ENCODE data around the gene ANKRD23.

ANKRD23 gene

DNA sequence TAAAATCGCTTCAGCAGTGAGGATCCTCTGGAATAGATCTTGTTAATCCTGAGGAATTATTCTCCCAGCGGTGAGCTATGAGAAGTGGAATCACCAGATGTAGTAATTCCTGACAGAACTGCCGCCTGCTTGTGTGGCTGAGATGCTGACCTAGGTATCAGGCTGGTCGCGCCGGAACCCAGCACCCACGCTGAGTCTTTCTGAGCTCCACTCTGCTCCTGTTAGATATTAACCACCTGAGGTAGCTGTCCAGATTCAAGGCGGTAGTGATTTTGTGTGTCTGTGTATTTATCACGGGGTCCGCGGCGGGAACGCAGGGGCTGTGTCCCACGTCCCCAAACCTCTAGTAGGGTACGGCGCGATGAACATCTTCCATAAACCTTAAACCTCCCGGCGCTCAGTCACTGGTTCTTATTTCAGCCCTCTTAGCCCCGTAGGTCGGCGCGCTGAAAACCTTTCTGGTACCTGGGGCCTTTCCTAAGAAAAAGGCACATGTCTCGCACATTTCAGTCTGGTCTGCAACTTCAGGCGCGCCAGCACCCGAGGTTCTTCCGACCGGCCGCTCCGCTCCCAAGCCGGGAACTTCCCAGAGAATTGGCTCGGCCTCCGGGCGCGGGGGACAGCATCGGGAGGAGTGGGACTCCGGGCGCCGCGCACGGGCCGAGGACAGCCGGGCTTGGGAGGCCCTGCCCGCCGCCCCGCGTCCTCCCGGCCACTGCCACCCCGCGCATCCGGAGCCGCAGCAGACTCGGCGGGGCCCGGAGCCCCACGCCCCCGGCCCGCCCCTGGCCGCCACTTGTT is 28.3 kb downstream of the ANKRD23 start:
- TF ChIP-seq EGR1 (IDR thresholded peaks at IDR 0.05) = no peak
- TF ChIP-seq ZBTB7A (IDR thresholded peaks at IDR 0.05; ENCODE audit: low read depth) = peak; percentile 59
- no peak for TF ChIP-seq EP300 (IDR thresholded peaks at IDR 0.05; ENCODE audit: borderline replicate concordance)
- TF ChIP-seq NFIC (IDR thresholded peaks at IDR 0.05) = no peak
- TF ChIP-seq MAX (IDR thresholded peaks at IDR 0.05) = peak; percentile 47; the same call in 1 of the 2 replicates

GRCh38 chr2:96813656-96814055 is 30.2 kb downstream of the ANKRD23 start:
- TF ChIP-seq TEAD4 (IDR thresholded peaks at IDR 0.05) (no peak), TAF1 (IDR thresholded peaks at IDR 0.05; ENCODE audit: low read depth) (no peak), MAX (IDR thresholded peaks at IDR 0.05) (no peak), NFIC (IDR thresholded peaks at IDR 0.05) (no peak), RAD21 (IDR thresholded peaks at IDR 0.05; ENCODE audit: low read depth) (no peak), FOXM1 (IDR thresholded peaks at IDR 0.05; ENCODE audit: borderline replicate concordance, low read depth) (no peak), CEBPB (IDR thresholded peaks at IDR 0.05) (no peak), EP300 (IDR thresholded peaks at IDR 0.05; ENCODE audit: borderline replicate concordance) (no peak), EGR1 (IDR thresholded peaks at IDR 0.05) (no peak), CREB1 (IDR thresholded peaks at IDR 0.05; ENCODE audit: low read depth) (no peak), YY1 (IDR thresholded peaks at IDR 0.05; ENCODE audit: low read depth) (no peak), TCF12 (IDR thresholded peaks at IDR 0.05; ENCODE audit: low read depth) (no peak), REST (IDR thresholded peaks at IDR 0.05; ENCODE audit: low read depth) (no peak), ZBTB7A (IDR thresholded peaks at IDR 0.05; ENCODE audit: low read depth) (no peak)
- TF ChIP-seq, protein P1, sequence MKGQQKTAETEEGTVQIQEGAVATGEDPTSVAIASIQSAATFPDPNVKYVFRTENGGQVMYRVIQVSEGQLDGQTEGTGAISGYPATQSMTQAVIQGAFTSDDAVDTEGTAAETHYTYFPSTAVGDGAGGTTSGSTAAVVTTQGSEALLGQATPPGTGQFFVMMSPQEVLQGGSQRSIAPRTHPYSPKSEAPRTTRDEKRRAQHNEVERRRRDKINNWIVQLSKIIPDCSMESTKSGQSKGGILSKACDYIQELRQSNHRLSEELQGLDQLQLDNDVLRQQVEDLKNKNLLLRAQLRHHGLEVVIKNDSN (IDR thresholded peaks at IDR 0.05) = no peak

DNA sequence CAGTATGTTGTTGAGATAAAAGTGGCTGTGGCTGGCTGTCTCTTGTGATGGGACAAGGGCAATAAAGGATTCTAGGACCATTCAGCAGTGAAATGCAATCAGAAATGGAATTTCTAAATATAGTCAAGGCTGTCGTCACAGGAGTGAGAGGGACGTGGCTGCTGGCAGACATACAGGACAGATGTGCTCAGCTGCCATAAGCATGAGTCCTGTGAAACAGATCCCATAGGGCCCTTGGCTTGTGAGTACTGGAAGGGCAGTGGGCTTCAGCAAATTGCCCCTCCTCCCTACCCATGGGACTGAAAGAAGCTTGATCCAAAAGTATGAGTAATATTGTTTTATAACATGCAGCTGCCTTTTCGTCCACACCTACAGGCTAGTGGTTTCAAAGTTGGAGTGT is 31.9 kb downstream of the ANKRD23 start:
- TF ChIP-seq TAF1 (IDR thresholded peaks at IDR 0.05; ENCODE audit: low read depth) (no peak), ZBTB7A (IDR thresholded peaks at IDR 0.05; ENCODE audit: low read depth) (no peak), NFIC (IDR thresholded peaks at IDR 0.05) (no peak), YY1 (IDR thresholded peaks at IDR 0.05; ENCODE audit: low read depth) (no peak), FOXM1 (IDR thresholded peaks at IDR 0.05; ENCODE audit: borderline replicate concordance, low read depth) (no peak), CEBPB (IDR thresholded peaks at IDR 0.05) (no peak), EGR1 (IDR thresholded peaks at IDR 0.05) (no peak), REST (IDR thresholded peaks at IDR 0.05; ENCODE audit: low read depth) (no peak), TEAD4 (IDR thresholded peaks at IDR 0.05) (no peak), RAD21 (IDR thresholded peaks at IDR 0.05; ENCODE audit: low read depth) (no peak), CREB1 (IDR thresholded peaks at IDR 0.05; ENCODE audit: low read depth) (no peak), TCF12 (IDR thresholded peaks at IDR 0.05; ENCODE audit: low read depth) (no peak), MAX (IDR thresholded peaks at IDR 0.05) (no peak), EP300 (IDR thresholded peaks at IDR 0.05; ENCODE audit: borderline replicate concordance) (no peak)
- TF ChIP-seq, protein P1 (IDR thresholded peaks at IDR 0.05) = no peak

GRCh38 chr2:96810783-96811192 is 33.0 kb downstream of the ANKRD23 start:
- TF ChIP-seq TEAD4 (IDR thresholded peaks at IDR 0.05) = no peak
- no peak for TF ChIP-seq MAX (IDR thresholded peaks at IDR 0.05)
- TF ChIP-seq EGR1 (IDR thresholded peaks at IDR 0.05) = no peak
- TF ChIP-seq, protein P1 (IDR thresholded peaks at IDR 0.05) = no peak
- TF ChIP-seq CEBPB (IDR thresholded peaks at IDR 0.05) = no peak
- no peak for TF ChIP-seq TCF12 (IDR thresholded peaks at IDR 0.05; ENCODE audit: low read depth)
- no peak for TF ChIP-seq RAD21 (IDR thresholded peaks at IDR 0.05; ENCODE audit: low read depth)
- no peak for TF ChIP-seq CREB1 (IDR thresholded peaks at IDR 0.05; ENCODE audit: low read depth)
- no peak for TF ChIP-seq REST (IDR thresholded peaks at IDR 0.05; ENCODE audit: low read depth)
- no peak for TF ChIP-seq YY1 (IDR thresholded peaks at IDR 0.05; ENCODE audit: low read depth)
- TF ChIP-seq ZBTB7A (IDR thresholded peaks at IDR 0.05; ENCODE audit: low read depth) = no peak
- TF ChIP-seq TAF1 (IDR thresholded peaks at IDR 0.05; ENCODE audit: low read depth) = no peak
- no peak for TF ChIP-seq NFIC (IDR thresholded peaks at IDR 0.05)
- no peak for TF ChIP-seq EP300 (IDR thresholded peaks at IDR 0.05; ENCODE audit: borderline replicate concordance)
